ENCODE data around the gene RIN3.

The RIN3 gene

GRCh38 chr14:92565040-92565717, 51.6 kb downstream of the RIN3 start:
- no peak for TF ChIP-seq CTCF (IDR thresholded peaks at IDR 0.05)

- TF ChIP-seq CTCF (IDR thresholded peaks at IDR 0.05), result no peak
Measured at GRCh38 chr14:92565718-92566115, 52.1 kb downstream of the RIN3 start.

- no peak for TF ChIP-seq CTCF (IDR thresholded peaks at IDR 0.05)
Measured at GRCh38 chr14:92567173-92567725, 53.7 kb downstream of the RIN3 start.

GRCh38 chr14:92568621-92569479, 55.3 kb downstream of the RIN3 start:
- no peak for TF ChIP-seq CTCF (IDR thresholded peaks at IDR 0.05)

- TF ChIP-seq CTCF (IDR thresholded peaks at IDR 0.05), result no peak
Measured at GRCh38 chr14:92570674-92571262, 57.2 kb downstream of the RIN3 start.

GRCh38 chr14:92572050-92572449, 58.5 kb downstream of the RIN3 start:
- no peak for TF ChIP-seq CTCF (IDR thresholded peaks at IDR 0.05)

GRCh38 chr14:92573761-92574498, 60.3 kb downstream of the RIN3 start:
- TF ChIP-seq CTCF (IDR thresholded peaks at IDR 0.05), result no peak

Measured in LNCAP (cell line).